GM18909 (cell line): ENCODE results near the gene CCDC8.
"Not testable (repeated sequence)": the region's sequence is repeated elsewhere in the genome, so short reads cannot be mapped to it uniquely, and the experiment has no call there.

Source experiments
- ATAC-seq: cut with Tn5 transposase; IDR thresholded peaks from one replicate; pipeline ENCODE4 v1.9.1; 2021; ENCODE audit warnings: mild to moderate bottlenecking; ENCODE audit not compliant: unreplicated experiment, poor library complexity

Gene CCDC8, protein sequence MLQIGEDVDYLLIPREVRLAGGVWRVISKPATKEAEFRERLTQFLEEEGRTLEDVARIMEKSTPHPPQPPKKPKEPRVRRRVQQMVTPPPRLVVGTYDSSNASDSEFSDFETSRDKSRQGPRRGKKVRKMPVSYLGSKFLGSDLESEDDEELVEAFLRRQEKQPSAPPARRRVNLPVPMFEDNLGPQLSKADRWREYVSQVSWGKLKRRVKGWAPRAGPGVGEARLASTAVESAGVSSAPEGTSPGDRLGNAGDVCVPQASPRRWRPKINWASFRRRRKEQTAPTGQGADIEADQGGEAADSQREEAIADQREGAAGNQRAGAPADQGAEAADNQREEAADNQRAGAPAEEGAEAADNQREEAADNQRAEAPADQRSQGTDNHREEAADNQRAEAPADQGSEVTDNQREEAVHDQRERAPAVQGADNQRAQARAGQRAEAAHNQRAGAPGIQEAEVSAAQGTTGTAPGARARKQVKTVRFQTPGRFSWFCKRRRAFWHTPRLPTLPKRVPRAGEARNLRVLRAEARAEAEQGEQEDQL

DNA sequence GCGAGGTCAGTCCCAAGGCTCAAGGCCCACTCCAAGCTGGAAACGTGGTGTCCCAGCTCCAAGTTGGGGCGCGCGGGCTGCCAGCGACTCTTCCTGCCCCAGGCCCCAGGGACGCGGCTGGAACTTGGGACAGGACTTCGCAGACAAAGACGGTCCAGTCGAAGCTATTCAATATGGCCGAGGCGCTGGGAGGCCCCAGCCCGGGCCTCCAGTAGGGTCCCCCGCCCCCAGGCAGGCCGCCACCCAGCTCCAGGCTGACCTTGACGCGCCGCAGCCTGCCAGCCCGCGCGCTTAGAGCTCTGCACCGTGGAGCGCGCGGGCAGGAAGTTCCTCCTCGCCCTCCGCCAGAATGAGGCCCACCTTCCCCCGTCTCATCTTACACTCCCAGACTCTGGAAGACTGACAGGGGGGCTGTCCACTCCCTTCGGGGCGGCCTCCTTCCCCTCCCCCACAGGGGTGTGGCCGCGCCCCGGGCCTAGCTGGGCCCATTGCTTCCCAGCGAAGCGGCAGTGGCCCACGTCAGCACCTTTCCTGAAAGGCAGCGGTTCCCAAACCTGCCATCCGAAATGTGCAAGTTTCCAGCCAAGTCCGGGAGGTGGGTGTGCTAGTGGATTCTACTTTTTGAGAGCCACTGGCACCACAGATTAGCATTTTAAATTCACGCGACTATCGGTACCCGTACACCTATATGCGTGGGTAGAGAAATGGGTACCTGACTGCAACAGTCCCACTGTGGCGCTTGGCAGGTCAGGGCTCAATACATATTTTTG lies at the start of gene CCDC8:
CCDC8 (minus strand) TSS at position 303 of the 770 bp plus-strand sequence. CDS start 754 bp downstream, outside the sequence.
- no peak for ATAC-seq

- ATAC-seq: no peak
Measured at GRCh38 chr19:46461537-46461936, 48.2 kb upstream of the CCDC8 start.

DNA sequence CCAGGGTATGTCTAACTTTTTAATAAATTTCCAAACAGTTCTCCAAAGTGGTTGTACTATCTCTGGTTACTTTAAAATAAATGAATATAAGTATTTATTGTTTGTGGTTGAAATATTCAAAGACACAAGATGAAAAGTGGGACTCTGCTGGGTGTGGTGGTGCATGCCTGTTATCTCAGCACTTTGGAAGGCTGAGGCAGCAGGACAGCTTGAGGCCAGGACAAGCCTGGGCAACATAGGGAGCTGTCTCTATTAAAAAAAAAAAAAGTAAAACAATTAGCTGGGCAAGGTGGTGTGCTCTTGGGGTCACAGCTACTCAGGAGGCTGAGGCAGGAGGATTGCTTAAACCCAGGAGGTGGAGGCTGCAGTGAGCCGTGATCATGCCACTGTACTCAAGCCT lies 47.6 kb upstream of the CCDC8 start:
- no peak for ATAC-seq

- no peak for ATAC-seq
Measured at GRCh38 chr19:46460055-46460454, 46.7 kb upstream of the CCDC8 start.

DNA sequence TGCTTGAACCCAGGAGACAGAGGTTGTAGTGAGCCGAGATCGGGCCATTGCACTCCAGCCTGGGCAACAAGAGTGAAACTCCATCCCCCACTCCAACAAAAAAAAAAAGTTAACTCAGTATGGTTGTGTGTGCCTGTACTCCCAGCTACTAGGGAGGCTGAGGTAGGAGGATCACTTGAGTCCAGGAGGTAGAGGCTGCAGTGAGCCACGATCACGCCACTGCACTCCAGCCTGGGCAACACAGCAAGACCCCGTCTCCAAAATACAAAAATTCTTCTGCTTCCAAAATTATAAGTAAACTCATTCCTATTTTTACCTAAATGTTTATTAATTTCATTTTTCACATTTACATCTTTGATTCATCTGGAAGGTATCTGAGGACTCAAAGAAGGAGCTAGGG lies 43.6 kb upstream of the CCDC8 start:
- no peak for ATAC-seq

DNA sequence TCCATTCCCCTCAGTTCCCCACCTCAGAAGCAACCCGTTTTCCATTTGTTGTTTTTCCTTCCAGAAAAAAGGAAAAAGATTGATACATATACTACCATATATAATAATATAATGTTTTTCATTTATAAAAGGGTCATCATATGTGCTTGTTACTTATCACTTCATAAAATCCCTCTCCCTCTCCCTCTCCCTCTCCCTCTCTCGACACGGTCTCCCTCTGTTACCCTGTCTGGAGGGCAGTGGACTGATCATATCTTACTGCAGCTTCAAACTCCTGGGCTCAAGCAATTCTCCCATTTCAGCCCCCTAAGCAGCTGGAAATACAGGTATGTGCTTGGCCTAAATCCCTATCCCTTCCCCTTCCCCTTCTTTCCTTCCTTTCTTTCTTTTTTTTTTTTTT lies 40.9 kb upstream of the CCDC8 start:
- no peak for ATAC-seq

- ATAC-seq: no peak
Measured at GRCh38 chr19:46453661-46454060, 40.3 kb upstream of the CCDC8 start.

- no peak for ATAC-seq
Measured at GRCh38 chr19:46452186-46452585, 38.8 kb upstream of the CCDC8 start.

- ATAC-seq: no peak
Measured at GRCh38 chr19:46451352-46451751, 38.0 kb upstream of the CCDC8 start.

GRCh38 chr19:46450737-46451136 lies 37.4 kb upstream of the CCDC8 start:
- no peak for ATAC-seq

DNA sequence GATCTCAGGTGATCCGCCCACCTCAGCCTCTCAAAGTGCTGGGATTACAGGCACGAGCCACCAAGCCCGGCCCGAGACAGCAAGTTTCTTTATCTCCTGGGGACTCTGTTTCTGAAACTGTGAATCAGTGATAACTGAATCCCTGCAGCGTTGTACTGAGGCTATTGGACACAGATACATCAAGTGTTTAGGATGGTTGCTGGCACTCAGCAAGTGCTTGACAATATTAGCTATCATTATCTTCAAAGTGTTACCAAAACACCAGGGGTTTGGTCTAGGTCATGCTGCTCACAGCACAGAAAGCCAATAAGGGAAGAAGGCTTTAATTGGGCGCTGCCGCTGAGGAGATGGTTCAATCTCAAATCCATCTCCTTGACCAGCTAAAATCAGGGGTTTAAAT lies 35.9 kb upstream of the CCDC8 start:
- ATAC-seq: no peak

GRCh38 chr19:46448601-46449000 lies 35.2 kb upstream of the CCDC8 start:
- no peak for ATAC-seq

GRCh38 chr19:46447824-46448223 lies 34.5 kb upstream of the CCDC8 start:
- no peak for ATAC-seq

DNA sequence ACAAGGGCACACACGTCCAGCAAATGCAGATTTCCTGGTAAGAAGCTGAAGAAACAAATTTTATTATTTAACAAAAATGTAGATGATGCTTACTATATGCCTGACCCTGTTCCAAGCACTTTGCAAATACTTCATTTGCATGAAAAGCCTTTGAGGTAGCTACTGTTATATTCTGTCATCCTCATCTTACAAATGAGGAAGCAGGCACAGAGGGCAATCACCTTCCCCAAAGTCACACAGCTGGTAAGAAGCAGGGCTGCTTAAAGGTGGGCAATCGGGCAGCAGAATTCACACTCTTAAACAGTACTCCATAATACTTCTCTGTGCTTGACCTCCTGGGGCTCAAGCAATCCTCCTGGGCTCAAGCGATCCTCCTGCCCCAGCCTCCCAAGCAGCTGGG lies 33.6 kb upstream of the CCDC8 start:
- ATAC-seq: no peak

DNA sequence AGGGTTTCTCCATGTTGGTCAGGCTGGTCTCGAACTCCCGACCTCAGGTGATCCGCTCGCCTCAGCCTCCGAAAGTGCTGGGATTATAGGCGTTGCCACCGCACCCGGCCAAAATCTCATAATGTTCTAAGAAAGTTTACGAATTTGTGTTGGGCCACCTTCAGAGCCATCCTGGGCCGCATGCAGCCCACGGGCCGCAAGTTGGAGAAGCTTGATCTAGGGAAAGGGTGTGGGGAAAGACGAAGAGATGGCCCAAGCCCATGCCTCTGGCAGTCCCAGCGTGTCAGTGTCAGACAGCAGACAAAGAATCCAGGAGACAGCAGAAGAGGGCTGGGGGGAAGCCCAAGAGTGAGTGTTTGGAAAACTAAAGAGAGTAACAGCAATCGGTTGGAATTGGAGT lies 32.7 kb upstream of the CCDC8 start:
- ATAC-seq: no peak

- no peak for ATAC-seq
Measured at GRCh38 chr19:46442808-46443450, 29.6 kb upstream of the CCDC8 start.

GRCh38 chr19:46441866-46442265 lies 28.5 kb upstream of the CCDC8 start:
- no peak for ATAC-seq

- ATAC-seq: not testable (repeated sequence)
Measured at GRCh38 chr19:46435689-46436088, 22.3 kb upstream of the CCDC8 start.

DNA sequence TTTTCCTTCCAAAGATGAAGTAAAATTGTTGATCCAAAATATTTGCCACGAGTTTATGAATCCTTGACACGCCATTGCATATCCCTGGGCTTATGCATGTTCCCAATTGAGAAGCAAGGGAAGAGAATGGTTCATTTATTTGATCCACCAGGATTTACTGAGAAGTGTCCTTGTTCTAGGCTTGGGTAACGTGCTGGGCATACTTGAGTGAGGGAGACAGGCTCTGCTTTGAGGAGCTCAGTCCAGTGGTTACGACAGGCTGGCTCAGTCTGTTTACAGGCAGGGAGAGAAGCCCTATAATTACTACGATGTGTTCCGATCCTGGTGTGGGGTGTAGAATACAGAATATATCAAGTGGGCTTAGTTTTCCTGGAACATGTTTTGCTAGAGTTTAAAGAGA lies 21.6 kb upstream of the CCDC8 start:
- no peak for ATAC-seq

- ATAC-seq: not testable (repeated sequence)
Measured at GRCh38 chr19:46433470-46433869, 20.1 kb upstream of the CCDC8 start.

- ATAC-seq: no peak
Measured at GRCh38 chr19:46431824-46432223, 18.5 kb upstream of the CCDC8 start.
